Astrocyte (in vitro differentiated cells and primary cell): Measurements from ENCODE around the gene PPP4R2.

Experiments used
- CTCF ChIP-seq: IDR thresholded peaks from 2 replicates; pipeline ENCODE4 v1.5.1; 2011; ENCODE audit warnings: low read depth, mild to moderate bottlenecking, inconsistent platforms, low read length, moderate library complexity; ENCODE audit not compliant: insufficient read depth
- EZH2 ChIP-seq: IDR thresholded peaks from 2 replicates; pipeline ENCODE4 v1.6.1; 2012; ENCODE audit warnings: mild to moderate bottlenecking, low read length, inconsistent platforms; ENCODE audit not compliant: insufficient read depth

GRCh38 chr3:73018790-73019441 is 22.3 kb downstream of the PPP4R2 start:
- TF ChIP-seq CTCF (no peak), EZH2 (no peak)
